Measurements from ENCODE around the gene PPL.

PPL gene

DNA sequence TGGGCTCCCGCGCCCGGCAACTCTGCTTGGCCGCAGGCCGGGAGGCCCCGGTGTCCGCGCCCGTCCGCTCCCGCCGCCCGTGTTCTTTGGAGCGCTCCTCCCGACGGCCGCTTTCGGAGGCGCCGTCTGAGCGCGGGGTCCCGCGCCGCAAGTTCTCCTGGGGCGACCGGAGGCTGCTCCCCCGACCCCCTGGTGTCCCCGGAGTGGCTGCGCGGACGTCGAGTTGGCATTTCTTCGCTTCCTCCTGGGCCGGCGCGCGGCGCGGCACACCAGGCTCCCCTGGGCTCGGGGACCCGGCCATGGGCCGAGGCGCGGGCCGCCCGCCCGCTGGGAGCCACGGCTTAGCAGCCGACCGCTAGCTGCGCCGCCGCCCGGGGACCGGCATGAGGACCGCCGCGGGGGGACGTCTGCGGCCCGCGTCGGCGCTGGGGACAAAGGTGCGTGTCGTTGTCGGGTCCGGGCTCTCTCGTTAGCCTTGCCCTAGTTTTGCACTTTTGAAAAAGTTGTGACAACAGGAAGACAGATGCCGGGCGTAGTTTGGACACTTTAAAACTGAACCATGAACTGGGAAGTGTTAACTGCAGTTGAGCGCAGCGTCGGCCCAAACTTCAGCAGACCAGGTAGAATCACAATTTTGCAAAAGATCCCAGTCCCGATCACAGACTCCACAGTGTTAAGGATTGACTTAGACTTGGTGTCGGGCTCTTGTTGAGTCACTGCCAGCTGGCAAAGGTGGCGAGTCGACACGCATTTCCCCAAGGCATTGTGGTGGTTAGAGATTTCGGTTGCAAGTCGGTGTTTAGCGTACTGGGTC, 89.0 kb downstream of the PPL start:
- Histone ChIP-seq H3K9me3 (ENCODE audit: severe bottlenecking) (no peaks in the 10 kb centered on the region), H3K36me3 (peaks cover 45% of the 10 kb centered on the region), H3K27me3 (ENCODE audit: insufficient read depth, low read depth, severe bottlenecking) (no peaks in the 10 kb centered on the region), H3K4me3 (ENCODE audit: low read depth, low read length) (peak overlapping the region; percentile 95), H3K27ac (peak overlapping the region; percentile 95)
- TF ChIP-seq, protein P1, sequence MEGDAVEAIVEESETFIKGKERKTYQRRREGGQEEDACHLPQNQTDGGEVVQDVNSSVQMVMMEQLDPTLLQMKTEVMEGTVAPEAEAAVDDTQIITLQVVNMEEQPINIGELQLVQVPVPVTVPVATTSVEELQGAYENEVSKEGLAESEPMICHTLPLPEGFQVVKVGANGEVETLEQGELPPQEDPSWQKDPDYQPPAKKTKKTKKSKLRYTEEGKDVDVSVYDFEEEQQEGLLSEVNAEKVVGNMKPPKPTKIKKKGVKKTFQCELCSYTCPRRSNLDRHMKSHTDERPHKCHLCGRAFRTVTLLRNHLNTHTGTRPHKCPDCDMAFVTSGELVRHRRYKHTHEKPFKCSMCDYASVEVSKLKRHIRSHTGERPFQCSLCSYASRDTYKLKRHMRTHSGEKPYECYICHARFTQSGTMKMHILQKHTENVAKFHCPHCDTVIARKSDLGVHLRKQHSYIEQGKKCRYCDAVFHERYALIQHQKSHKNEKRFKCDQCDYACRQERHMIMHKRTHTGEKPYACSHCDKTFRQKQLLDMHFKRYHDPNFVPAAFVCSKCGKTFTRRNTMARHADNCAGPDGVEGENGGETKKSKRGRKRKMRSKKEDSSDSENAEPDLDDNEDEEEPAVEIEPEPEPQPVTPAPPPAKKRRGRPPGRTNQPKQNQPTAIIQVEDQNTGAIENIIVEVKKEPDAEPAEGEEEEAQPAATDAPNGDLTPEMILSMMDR (IDR thresholded peaks at IDR 0.05; ENCODE audit: low read depth, low read length), result no peak
- no peak for DNase-seq

DNA sequence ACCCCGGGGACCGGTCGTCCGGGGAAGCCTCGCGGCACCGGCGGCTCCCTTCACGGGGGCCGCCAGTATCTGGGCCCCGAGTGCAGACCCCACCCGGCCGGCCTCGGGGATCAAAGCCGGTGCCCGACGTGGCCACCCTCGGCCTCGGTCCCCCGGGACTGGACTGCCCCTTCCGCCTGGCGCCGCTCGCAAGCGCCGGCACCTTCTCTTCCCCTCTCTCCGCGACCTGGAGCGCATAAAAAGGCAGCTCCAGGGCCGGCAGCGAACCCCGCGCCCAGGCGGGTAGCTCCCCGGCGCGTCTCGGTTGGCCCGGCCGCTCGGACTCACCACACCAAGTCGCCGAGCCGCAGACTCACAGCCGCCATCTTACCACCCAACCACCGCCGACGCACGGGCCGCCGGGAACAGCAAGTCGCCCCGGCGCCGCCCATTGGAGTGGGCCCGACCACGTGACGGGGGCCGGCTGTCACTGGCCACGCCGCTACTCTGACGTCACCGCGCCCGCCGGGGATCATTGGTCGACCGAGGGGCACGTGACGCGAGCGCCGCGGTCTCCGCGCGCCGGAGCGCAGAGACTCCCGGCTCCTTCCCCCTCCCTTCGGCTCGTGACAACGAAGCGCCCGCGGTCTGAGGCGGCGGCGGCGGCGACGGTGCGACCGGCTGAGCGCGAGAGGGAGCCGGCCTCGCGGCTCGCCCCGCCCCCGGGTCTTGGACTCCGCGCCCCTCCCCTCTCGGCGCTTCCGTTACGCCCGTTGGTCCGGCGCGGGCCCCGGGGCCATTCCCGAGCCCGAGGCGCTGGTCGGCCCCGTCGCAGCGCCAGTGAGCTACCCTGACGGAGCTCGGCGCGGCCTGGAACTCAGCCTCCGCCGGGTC, 89.8 kb downstream of the PPL start, which contains the start of the genes GLYR1 and UBN1:
TSS of gene GLYR1 (minus strand) at position 388 of the 873 bp plus-strand sequence. CDS start at position 365, 23 bp downstream.
TSS of gene UBN1 (plus strand) at position 581 of the 873 bp plus-strand sequence. CDS start 5,437 bp downstream, outside the sequence.
- Histone ChIP-seq H3K27ac (peak within 1 kb of the TSS; percentile 95), H3K4me3 (ENCODE audit: low read depth, low read length) (peak within 1 kb of the TSS; percentile 95), H3K36me3 (peaks cover 46% of the 10 kb centered on the region), H3K27me3 (ENCODE audit: insufficient read depth, low read depth, severe bottlenecking) (no peaks in the 10 kb centered on the region), H3K9me3 (ENCODE audit: severe bottlenecking) (no peaks in the 10 kb centered on the region)
- peak; percentile 99 for DNase-seq
- TF ChIP-seq, protein P1 (IDR thresholded peaks at IDR 0.05; ENCODE audit: low read depth, low read length), result no peak

DNA sequence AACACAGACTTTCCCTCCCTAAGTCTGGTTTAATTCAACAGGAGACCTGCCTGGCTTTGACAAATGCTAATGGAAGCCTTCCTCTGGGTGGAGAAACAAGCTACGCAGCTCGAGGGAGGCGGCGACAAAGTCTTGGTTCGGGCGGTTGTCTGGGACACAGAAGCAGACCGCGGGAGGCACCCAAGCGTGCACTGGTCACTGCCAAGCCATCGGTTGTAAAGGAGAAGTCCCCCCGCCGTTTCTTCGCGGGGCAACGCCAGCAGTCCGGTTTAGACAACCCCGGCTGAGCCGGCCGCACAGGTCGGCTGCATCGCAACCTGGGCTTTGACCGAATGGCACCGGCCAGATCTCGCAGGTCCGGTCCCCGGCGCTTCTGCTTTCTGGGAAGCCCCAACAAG, 90.4 kb downstream of the PPL start:
- DNase-seq, result peak; percentile 54
- Histone ChIP-seq H3K27ac (peak overlapping the region; percentile 95), H3K4me3 (ENCODE audit: low read depth, low read length) (peak overlapping the region; percentile 95), H3K36me3 (peaks cover 52% of the 10 kb centered on the region), H3K27me3 (ENCODE audit: insufficient read depth, low read depth, severe bottlenecking) (no peaks in the 10 kb centered on the region), H3K9me3 (ENCODE audit: severe bottlenecking) (no peaks in the 10 kb centered on the region)
- TF ChIP-seq, protein P1 (IDR thresholded peaks at IDR 0.05; ENCODE audit: low read depth, low read length), result no peak

DNA sequence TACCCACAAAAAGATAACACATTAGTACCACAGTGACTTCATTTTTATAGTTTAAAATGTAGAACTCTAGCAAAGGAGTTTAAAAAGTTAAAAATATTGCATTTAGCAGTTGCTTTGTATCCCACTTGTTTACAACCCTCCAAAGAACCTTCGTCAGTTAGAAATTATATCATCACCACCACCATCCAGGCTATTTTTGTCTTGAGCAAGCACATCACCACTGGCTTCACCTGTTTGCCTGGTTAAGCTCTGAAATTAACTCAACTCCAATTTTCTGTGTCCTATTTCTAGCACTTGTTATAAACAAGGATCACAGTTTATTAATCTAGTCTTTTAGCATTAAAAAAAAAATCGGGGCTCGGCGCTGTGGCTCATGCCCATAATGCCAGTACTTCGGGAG, 96.0 kb downstream of the PPL start:
- H3K9me3 ChIP-seq (ENCODE audit: severe bottlenecking), result no peaks in the 10 kb centered on the region
- TF ChIP-seq, protein P1 (IDR thresholded peaks at IDR 0.05; ENCODE audit: low read depth, low read length), result no peak
- H3K27ac ChIP-seq, result no peak overlapping the region
- peaks cover 81% of the 10 kb centered on the region for H3K36me3 ChIP-seq
- no peak overlapping the region for H3K4me3 ChIP-seq (ENCODE audit: low read depth, low read length)
- no peak for DNase-seq
- no peaks in the 10 kb centered on the region for H3K27me3 ChIP-seq (ENCODE audit: insufficient read depth, low read depth, severe bottlenecking)

DNA sequence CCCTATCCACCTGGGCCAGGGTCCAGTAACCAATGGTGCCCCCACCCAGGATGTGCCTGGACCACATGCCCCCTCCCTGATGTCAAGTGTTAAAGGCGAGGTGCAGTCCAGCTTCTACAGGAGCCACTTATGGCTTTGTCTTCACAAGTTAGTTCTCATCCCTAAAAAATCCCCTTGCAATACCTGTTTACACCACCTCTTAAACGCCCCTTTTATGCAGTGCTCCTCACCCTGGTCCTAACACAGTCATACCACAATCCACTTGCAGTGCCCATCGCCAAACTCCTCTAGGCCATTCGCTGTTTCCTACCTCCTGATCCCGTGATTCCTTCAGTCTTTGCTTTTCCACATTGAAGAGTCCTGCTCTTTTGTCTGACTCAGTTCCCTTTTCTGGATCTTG, 97.0 kb downstream of the PPL start:
- no peak for DNase-seq

More for the DNA sequence above, 97.0 kb downstream of the PPL start:
- H3K9me3 ChIP-seq (ENCODE audit: severe bottlenecking), result no peaks in the 10 kb centered on the region
- TF ChIP-seq, protein P1 (IDR thresholded peaks at IDR 0.05; ENCODE audit: low read depth, low read length), result no peak
- peaks cover 80% of the 10 kb centered on the region for H3K36me3 ChIP-seq
- no peak overlapping the region for H3K27ac ChIP-seq
- H3K27me3 ChIP-seq (ENCODE audit: insufficient read depth, low read depth, severe bottlenecking), result no peaks in the 10 kb centered on the region
- no peak overlapping the region for H3K4me3 ChIP-seq (ENCODE audit: low read depth, low read length)

Measured in WERI-Rb-1 (cell line).